ENCODE measurements around the gene CAMKK2.

DNA sequence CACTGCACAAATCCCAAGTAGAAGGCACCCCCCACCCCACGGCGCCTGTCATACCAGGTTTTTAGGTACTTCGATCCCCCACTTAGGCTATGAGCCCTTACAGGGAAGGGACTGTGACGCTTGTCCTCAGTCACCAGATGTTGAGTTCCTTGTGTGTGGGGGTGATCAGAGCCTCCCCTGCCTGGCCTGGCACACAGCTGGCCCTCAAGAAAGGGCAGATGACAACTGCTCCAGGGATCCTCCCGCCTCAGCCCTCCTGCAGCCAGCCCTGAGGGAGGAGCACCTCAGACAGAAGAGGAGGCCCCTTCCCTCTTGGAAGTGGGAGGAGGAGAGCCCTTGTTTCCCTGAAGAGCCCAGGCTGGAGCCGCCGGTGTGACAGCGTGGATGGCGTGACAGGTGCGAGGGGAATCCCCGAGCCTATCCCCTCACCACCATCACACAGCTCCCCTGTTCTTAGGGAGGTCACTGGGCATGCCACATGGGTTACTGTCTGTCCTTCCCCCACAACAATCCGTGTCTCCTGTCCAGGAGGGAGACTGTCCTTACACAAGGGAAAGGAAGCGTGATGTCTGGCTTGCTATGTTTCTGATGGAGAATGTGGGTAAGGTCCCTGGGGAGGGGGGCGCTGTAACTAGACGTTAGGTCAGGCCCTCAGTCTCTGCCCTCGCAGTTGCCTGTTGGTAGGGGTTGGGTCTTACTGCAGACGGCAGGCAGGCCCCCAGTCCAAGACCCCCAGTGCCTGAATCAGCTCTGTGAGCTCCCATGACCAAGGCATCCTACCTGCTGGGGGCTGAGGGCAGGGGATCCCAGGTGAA lies 55.1 kb downstream of the CAMKK2 start:
- TF ChIP-seq, protein P1, sequence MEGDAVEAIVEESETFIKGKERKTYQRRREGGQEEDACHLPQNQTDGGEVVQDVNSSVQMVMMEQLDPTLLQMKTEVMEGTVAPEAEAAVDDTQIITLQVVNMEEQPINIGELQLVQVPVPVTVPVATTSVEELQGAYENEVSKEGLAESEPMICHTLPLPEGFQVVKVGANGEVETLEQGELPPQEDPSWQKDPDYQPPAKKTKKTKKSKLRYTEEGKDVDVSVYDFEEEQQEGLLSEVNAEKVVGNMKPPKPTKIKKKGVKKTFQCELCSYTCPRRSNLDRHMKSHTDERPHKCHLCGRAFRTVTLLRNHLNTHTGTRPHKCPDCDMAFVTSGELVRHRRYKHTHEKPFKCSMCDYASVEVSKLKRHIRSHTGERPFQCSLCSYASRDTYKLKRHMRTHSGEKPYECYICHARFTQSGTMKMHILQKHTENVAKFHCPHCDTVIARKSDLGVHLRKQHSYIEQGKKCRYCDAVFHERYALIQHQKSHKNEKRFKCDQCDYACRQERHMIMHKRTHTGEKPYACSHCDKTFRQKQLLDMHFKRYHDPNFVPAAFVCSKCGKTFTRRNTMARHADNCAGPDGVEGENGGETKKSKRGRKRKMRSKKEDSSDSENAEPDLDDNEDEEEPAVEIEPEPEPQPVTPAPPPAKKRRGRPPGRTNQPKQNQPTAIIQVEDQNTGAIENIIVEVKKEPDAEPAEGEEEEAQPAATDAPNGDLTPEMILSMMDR (IDR thresholded peaks at IDR 0.05; ENCODE audit: low read depth, low read length) = no peak
- TF ChIP-seq EZH2phosphoT487 (IDR thresholded peaks at IDR 0.05; ENCODE audit: low read depth) = no peak

All from OCI-LY3 (cell line).